ENCODE measurements around the gene ZNF521. TPM values are rescaled to one million over a fixed set of nuclear protein-coding genes. Genes with fewer than 3 reads are reported as not detected.

The ZNF521 gene
- total RNA-seq, 1 donor from 2014 or later: 10.3 TPM

DNA sequence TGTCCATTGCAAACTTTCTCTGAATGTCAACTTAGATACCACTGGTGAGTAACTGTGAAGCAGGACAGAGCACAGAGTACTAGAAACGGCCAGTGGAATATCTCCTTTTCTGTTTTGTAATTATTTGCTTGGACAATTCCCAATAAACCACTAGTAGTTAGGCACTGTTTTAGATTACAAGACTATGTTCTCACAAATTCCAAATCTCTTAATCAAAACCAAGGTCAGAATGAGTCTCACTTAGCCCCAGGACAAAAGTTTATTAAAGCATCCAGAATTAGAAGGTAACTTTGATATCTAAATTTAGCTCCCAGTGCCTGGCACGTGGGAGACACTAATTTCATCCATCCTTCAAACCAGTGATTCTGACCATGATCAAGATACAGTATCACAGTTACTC, 89.0 kb downstream of the ZNF521 start:
- no peak overlapping the region for H3K4me3 ChIP-seq
- no peak for DNase-seq
- intact Hi-C loops (cut with micrococcal nuclease): no loop called here
- H3K27ac ChIP-seq (replicated peaks): peak overlapping the region; percentile 38
- H3K36me3 ChIP-seq: no peaks in the 10 kb centered on the region
- peaks cover 31% of the 10 kb centered on the region for H3K4me1 ChIP-seq
- TF ChIP-seq, protein P1, sequence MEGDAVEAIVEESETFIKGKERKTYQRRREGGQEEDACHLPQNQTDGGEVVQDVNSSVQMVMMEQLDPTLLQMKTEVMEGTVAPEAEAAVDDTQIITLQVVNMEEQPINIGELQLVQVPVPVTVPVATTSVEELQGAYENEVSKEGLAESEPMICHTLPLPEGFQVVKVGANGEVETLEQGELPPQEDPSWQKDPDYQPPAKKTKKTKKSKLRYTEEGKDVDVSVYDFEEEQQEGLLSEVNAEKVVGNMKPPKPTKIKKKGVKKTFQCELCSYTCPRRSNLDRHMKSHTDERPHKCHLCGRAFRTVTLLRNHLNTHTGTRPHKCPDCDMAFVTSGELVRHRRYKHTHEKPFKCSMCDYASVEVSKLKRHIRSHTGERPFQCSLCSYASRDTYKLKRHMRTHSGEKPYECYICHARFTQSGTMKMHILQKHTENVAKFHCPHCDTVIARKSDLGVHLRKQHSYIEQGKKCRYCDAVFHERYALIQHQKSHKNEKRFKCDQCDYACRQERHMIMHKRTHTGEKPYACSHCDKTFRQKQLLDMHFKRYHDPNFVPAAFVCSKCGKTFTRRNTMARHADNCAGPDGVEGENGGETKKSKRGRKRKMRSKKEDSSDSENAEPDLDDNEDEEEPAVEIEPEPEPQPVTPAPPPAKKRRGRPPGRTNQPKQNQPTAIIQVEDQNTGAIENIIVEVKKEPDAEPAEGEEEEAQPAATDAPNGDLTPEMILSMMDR (IDR thresholded peaks at IDR 0.05; ENCODE audit: borderline replicate concordance): no peak
- H3K27me3 ChIP-seq (ENCODE audit: low read depth): no peaks in the 10 kb centered on the region
- H3K9me3 ChIP-seq (replicated peaks): no peaks in the 10 kb centered on the region

DNA sequence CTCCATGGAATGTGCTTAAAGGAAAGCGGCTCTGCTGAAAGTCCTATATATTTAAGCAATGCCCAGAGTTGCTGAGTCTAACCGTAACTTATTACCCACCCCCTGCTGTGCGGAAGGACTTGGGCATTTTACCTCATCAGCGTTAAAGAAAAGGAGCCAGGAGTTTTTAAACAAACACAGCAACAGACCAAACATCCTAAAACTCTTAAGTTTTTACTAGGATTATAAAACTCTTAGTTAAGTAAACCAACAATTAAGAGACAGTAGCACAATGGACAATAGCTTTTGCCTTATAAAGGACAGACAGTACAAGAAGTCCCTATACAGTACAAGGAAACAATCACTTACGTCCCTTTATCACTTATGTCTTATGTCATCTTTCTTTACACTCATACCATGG, 90.2 kb downstream of the ZNF521 start:
- peaks cover 31% of the 10 kb centered on the region for H3K4me1 ChIP-seq
- no peak for DNase-seq
- H3K27ac ChIP-seq (replicated peaks): no peak overlapping the region
- no peaks in the 10 kb centered on the region for H3K9me3 ChIP-seq (replicated peaks)
- H3K36me3 ChIP-seq: no peaks in the 10 kb centered on the region
- intact Hi-C loops (cut with micrococcal nuclease): no loop called here
- H3K27me3 ChIP-seq (ENCODE audit: low read depth): no peaks in the 10 kb centered on the region
- no peak overlapping the region for H3K4me3 ChIP-seq
- TF ChIP-seq, protein P1 (IDR thresholded peaks at IDR 0.05; ENCODE audit: borderline replicate concordance): no peak

DNA sequence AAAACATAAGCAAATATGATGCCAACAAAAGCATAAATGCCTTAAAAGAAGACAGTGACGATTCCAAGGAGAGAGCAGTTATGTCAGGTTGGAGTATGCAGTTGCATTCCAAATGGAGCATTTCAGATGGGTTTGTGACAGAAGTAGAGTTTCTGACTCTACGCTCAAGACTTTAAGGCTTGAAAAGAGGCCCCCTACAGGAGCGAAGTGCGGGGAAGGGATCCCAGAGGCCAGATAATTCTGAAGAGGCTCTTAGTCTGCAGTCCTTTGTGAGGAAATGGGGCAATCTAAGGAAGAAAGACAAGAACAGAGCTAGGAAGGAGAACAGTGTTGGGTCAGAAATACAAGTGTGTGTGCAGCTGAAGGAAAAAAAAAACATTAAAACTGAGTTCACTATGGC, 95.5 kb downstream of the ZNF521 start:
- TF ChIP-seq, protein P1 (IDR thresholded peaks at IDR 0.05; ENCODE audit: borderline replicate concordance): no peak

DNA sequence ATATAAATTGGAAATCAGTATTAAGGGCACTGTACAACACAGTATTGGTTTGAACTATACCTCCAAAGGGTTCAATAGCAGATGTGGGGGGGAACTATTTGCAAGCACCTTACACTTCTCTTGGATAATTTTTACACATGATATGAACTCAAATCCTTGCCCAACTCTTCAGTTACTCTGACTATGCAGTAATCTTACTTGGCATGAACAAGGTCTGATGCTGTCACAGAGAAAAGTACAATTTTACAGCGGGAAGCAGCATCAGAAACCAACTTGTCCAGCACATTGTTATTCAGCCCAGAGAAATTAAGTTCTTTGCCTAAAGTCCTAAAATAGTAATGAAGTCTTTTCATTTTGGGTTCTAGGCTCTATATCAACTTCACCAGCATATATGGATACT, 98.2 kb downstream of the ZNF521 start:
- TF ChIP-seq, protein P1 (IDR thresholded peaks at IDR 0.05; ENCODE audit: borderline replicate concordance): no peak
- no peaks in the 10 kb centered on the region for H3K27me3 ChIP-seq (ENCODE audit: low read depth)
- no peak overlapping the region for H3K27ac ChIP-seq (replicated peaks)
- H3K36me3 ChIP-seq: no peaks in the 10 kb centered on the region
- no peak for DNase-seq
- peaks cover 29% of the 10 kb centered on the region for H3K4me1 ChIP-seq
- intact Hi-C loops (cut with micrococcal nuclease): no loop called here
- no peaks in the 10 kb centered on the region for H3K9me3 ChIP-seq (replicated peaks)
- no peak overlapping the region for H3K4me3 ChIP-seq

More for the DNA sequence above, 95.5 kb downstream of the ZNF521 start:
- no peak for DNase-seq
- Histone ChIP-seq H3K27me3 (ENCODE audit: low read depth) (no peaks in the 10 kb centered on the region), H3K36me3 (no peaks in the 10 kb centered on the region), H3K4me3 (no peak overlapping the region), H3K27ac (replicated peaks) (no peak overlapping the region), H3K4me1 (peaks cover 9% of the 10 kb centered on the region), H3K9me3 (replicated peaks) (no peaks in the 10 kb centered on the region)
- intact Hi-C loops (cut with micrococcal nuclease): no loop called here

DNA sequence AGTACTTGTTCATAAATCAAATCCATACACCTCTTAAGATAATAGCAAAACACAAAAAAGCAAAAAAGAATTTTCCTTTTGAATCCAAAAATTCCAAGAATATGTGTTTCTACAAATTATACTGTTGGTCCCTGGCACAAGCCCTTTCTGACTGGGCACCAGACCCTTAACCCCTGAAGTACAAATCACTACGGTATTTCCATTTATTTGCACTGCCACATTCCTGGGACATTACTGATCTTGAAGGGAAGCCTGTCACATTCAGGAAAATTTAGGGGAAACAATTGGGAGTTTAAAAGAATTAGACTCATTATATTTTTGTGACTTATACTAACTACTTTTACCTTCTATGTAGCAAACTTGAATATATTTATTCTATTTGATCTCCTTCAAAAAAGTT, 98.8 kb downstream of the ZNF521 start:
- no peaks in the 10 kb centered on the region for H3K9me3 ChIP-seq (replicated peaks)
- DNase-seq: no peak
- peaks cover 35% of the 10 kb centered on the region for H3K4me1 ChIP-seq
- H3K36me3 ChIP-seq: no peaks in the 10 kb centered on the region
- no peak overlapping the region for H3K4me3 ChIP-seq
- H3K27me3 ChIP-seq (ENCODE audit: low read depth): no peaks in the 10 kb centered on the region
- TF ChIP-seq, protein P1 (IDR thresholded peaks at IDR 0.05; ENCODE audit: borderline replicate concordance): no peak
- intact Hi-C loops (cut with micrococcal nuclease): no loop called here
- no peak overlapping the region for H3K27ac ChIP-seq (replicated peaks)

DNA sequence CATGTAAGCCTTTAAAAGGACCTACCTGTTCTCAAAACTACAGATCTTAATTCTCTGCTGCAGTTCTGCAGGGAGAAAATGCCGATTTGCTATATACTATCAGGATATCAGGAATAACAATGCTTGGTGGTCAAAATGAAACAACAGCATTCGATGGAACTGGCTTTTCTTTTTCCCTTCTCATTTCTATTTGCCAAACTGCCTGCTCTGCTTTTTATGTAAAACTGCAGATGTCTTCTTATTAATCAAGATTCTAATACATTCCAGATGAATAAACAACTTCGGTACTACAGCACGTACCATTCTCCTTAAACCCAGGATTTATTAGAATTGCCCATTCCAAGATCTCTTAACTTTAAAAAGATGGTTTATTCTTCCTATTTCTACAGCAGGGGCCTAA, 100.9 kb downstream of the ZNF521 start:
- no peak overlapping the region for H3K27ac ChIP-seq (replicated peaks)
- no peaks in the 10 kb centered on the region for H3K9me3 ChIP-seq (replicated peaks)
- TF ChIP-seq, protein P1 (IDR thresholded peaks at IDR 0.05; ENCODE audit: borderline replicate concordance): no peak
- intact Hi-C loops (cut with micrococcal nuclease): no loop called here
- peaks cover 38% of the 10 kb centered on the region for H3K4me1 ChIP-seq
- no peak for DNase-seq
- no peaks in the 10 kb centered on the region for H3K36me3 ChIP-seq
- H3K4me3 ChIP-seq: no peak overlapping the region
- H3K27me3 ChIP-seq (ENCODE audit: low read depth): no peaks in the 10 kb centered on the region

All from left ventricle myocardium inferior (tissue), 1 donor.